ENCODE data around the gene RFTN1. TPM values are rescaled to one million over a fixed set of nuclear protein-coding genes. Genes with fewer than 3 reads are reported as not detected.

RFTN1 gene
- total and polyA plus RNA-seq, 2 donors (not counting 3 experiments of a cell fraction or from before 2014, with no cell fraction given) = 40.3 to 43.3 TPM

- ChIA-PET POLR2A (interaction anchor here (0.7 kb wide), 1 partner anchor 252 kb away, joined by 3 read pairs; the partner anchor contains the start of genes DPH3 and OXNAD1), CTCF (interaction anchor here (0.6 to 6.0 kb wide), 30 partner anchors 8 to 705 kb away, joined by 3 to 197 read pairs (median 4); partner anchors contain the start of genes DPH3 and OXNAD1)
- H3K4me1 ChIP-seq (ENCODE audit: control insufficient read depth, extremely low read depth, insufficient read depth, low read length) = peaks cover 16% of the 10 kb centered on the region
- no peak overlapping the region for H3K9ac ChIP-seq (replicated peaks; ENCODE audit: extremely low read depth, insufficient read depth, low read length)
- no peaks in the 10 kb centered on the region for H3K9me3 ChIP-seq (replicated peaks; ENCODE audit: control insufficient read depth, insufficient read depth, low read length)
- no peak for TF ChIP-seq POLR2AphosphoS5 (IDR thresholded peaks at IDR 0.05; ENCODE audit: insufficient read depth, low read depth, low read length)
- TF ChIP-seq EZH2 (IDR thresholded peaks at IDR 0.05; ENCODE audit: borderline replicate concordance, low read depth, low read length, severe bottlenecking) = no peak
- TF ChIP-seq MYC (IDR thresholded peaks at IDR 0.05; ENCODE audit: low read depth, low read length) = no peak
- TF ChIP-seq GATA2 (IDR thresholded peaks at IDR 0.05; ENCODE audit: insufficient read depth, insufficient read length, low read depth, low read length) = no peak
- TF ChIP-seq, protein P1, sequence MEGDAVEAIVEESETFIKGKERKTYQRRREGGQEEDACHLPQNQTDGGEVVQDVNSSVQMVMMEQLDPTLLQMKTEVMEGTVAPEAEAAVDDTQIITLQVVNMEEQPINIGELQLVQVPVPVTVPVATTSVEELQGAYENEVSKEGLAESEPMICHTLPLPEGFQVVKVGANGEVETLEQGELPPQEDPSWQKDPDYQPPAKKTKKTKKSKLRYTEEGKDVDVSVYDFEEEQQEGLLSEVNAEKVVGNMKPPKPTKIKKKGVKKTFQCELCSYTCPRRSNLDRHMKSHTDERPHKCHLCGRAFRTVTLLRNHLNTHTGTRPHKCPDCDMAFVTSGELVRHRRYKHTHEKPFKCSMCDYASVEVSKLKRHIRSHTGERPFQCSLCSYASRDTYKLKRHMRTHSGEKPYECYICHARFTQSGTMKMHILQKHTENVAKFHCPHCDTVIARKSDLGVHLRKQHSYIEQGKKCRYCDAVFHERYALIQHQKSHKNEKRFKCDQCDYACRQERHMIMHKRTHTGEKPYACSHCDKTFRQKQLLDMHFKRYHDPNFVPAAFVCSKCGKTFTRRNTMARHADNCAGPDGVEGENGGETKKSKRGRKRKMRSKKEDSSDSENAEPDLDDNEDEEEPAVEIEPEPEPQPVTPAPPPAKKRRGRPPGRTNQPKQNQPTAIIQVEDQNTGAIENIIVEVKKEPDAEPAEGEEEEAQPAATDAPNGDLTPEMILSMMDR (IDR thresholded peaks at IDR 0.05; ENCODE audit: extremely low read depth in 1 of 2, insufficient read depth in 1 of 2, low read depth in 1 of 2, low read length in 2 of 2) = peak; percentile 57 to 66
- TF ChIP-seq FOS (IDR thresholded peaks at IDR 0.05; ENCODE audit: borderline replicate concordance, insufficient read depth, low read length) = no peak
- H3K4me2 ChIP-seq (ENCODE audit: insufficient read depth, low read length) = peak overlapping the region; percentile 8
- FAIRE-seq = peak; percentile 91
- dilution Hi-C loops (cut with MboI; ENCODE audit: extremely low pct_ligation_motif_present, low sequenced_read_pairs) (no loop called here), intact Hi-C loops (cut with micrococcal nuclease) (loop anchor here (1.0 to 5.0 kb wide), 5 partner anchors 33 to 249 kb away; no protein-coding TSS in a partner anchor)
- H3K27ac ChIP-seq (ENCODE audit: insufficient read depth, low read depth, low read length) = no peak overlapping the region
- H3K79me2 ChIP-seq (ENCODE audit: control insufficient read depth, insufficient read depth, low read length) = peaks cover 11% of the 10 kb centered on the region
- DNase-seq (ENCODE audit: low read depth, low spot score) = peak; percentile 76
- no peaks in the 10 kb centered on the region for H3K36me3 ChIP-seq (ENCODE audit: control insufficient read depth in 2 of 2, extremely low read depth in 1 of 2, insufficient read depth in 2 of 2, low read length in 2 of 2)
- no peak overlapping the region for H3K4me3 ChIP-seq (replicated peaks in 1 of 3; ENCODE audit: insufficient read depth in 1 of 3, low read depth in 1 of 3, low read length in 3 of 3)
- no peak overlapping the region for H2AFZ ChIP-seq (ENCODE audit: low read depth, low read length)
- no peaks in the 10 kb centered on the region for H3K9me1 ChIP-seq (replicated peaks; ENCODE audit: control insufficient read depth, extremely low read depth, insufficient read depth, low read length)
- no TSS peak for BruUV-seq (replicated peaks)
- peaks cover 4% of the 10 kb centered on the region in 2 experiments for H3K27me3 ChIP-seq (ENCODE audit: control insufficient read depth in 2 of 2, insufficient read depth in 2 of 2, low read length in 2 of 2)
- no peaks in the 10 kb centered on the region for H4K20me1 ChIP-seq (replicated peaks; ENCODE audit: control insufficient read depth, extremely low read depth, insufficient read depth, low read length)
These were observed 3.4 kb upstream of the RFTN1 start for GRCh38 chr3:16516695-16517481.
